Measurements from ENCODE around the gene CEP112.

DNA sequence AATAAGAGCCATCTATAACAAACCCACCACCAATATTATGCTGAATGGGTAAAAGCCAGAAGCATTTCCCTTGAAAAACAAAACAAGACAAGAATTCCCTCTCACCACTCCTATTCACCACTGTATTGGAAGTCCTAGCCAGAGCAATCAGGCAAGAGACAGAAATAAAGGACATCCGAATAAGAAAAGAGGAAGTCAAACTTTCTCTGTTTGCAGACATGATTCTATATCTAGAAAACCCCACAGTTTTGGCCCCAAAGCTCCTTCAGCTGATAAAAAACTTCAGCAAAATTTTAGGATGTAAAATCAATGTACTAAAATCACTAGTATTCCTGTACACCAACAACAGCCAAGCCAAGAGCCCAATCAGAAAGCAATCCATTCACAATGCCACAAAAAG, 358.7 kb downstream of the CEP112 start:
- TF ChIP-seq, protein P1, sequence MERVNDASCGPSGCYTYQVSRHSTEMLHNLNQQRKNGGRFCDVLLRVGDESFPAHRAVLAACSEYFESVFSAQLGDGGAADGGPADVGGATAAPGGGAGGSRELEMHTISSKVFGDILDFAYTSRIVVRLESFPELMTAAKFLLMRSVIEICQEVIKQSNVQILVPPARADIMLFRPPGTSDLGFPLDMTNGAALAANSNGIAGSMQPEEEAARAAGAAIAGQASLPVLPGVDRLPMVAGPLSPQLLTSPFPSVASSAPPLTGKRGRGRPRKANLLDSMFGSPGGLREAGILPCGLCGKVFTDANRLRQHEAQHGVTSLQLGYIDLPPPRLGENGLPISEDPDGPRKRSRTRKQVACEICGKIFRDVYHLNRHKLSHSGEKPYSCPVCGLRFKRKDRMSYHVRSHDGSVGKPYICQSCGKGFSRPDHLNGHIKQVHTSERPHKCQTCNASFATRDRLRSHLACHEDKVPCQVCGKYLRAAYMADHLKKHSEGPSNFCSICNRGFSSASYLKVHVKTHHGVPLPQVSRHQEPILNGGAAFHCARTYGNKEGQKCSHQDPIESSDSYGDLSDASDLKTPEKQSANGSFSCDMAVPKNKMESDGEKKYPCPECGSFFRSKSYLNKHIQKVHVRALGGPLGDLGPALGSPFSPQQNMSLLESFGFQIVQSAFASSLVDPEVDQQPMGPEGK (CRISPR knock-in tag; IDR thresholded peaks at IDR 0.05; ENCODE audit: borderline replicate concordance), result no peak
- no peak for TF ChIP-seq TCF4 (CRISPR knock-in tag; IDR thresholded peaks at IDR 0.05; ENCODE audit: borderline replicate concordance)
- TF ChIP-seq TOX (CRISPR knock-in tag; IDR thresholded peaks at IDR 0.05; ENCODE audit: borderline replicate concordance), result no peak
- TF ChIP-seq OSR1 (CRISPR knock-in tag; IDR thresholded peaks at IDR 0.05), result no peak
- TF ChIP-seq ARNTL (CRISPR knock-in tag; IDR thresholded peaks at IDR 0.05; ENCODE audit: borderline replicate concordance, low read depth), result no peak
- TF ChIP-seq RARB (CRISPR knock-in tag; IDR thresholded peaks at IDR 0.05), result no peak
- TF ChIP-seq, protein P2, sequence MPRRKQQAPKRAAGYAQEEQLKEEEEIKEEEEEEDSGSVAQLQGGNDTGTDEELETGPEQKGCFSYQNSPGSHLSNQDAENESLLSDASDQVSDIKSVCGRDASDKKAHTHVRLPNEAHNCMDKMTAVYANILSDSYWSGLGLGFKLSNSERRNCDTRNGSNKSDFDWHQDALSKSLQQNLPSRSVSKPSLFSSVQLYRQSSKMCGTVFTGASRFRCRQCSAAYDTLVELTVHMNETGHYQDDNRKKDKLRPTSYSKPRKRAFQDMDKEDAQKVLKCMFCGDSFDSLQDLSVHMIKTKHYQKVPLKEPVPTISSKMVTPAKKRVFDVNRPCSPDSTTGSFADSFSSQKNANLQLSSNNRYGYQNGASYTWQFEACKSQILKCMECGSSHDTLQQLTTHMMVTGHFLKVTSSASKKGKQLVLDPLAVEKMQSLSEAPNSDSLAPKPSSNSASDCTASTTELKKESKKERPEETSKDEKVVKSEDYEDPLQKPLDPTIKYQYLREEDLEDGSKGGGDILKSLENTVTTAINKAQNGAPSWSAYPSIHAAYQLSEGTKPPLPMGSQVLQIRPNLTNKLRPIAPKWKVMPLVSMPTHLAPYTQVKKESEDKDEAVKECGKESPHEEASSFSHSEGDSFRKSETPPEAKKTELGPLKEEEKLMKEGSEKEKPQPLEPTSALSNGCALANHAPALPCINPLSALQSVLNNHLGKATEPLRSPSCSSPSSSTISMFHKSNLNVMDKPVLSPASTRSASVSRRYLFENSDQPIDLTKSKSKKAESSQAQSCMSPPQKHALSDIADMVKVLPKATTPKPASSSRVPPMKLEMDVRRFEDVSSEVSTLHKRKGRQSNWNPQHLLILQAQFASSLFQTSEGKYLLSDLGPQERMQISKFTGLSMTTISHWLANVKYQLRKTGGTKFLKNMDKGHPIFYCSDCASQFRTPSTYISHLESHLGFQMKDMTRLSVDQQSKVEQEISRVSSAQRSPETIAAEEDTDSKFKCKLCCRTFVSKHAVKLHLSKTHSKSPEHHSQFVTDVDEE (CRISPR knock-in tag; IDR thresholded peaks at IDR 0.05), result no peak
- no peak for TF ChIP-seq ZNF565 (CRISPR knock-in tag; conservative IDR thresholded peaks at IDR 0.05; ENCODE audit: low read depth)
